ENCODE results near the gene CDH23.

DNA sequence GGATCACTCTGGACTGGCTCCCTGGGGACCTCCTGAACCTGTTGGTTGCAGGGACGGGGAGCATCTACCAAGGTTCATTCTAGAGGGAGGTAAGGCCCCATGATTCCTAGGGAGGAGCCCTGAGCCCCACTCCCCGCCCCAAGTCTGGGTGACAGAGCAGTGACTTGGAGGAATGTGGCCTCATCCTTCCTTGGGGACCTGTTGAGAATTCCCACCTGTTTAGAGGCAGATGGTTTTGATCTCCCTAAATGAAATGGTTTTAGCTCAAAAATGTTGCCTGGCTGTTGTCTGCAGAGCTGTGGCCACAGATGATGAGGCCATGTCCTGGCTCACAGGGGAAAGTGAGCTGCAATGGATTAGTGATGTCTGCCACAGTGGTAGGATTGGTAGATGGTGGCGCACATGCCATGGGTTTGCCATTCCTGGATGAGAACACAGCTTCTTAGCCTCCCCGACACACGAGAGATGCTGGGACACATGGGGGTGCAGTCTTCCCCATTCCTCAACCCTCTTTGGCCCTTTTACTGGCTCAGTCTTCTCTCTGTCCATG, 310.6 kb downstream of the CDH23 start:
- TF ChIP-seq TBP (IDR thresholded peaks at IDR 0.05; ENCODE audit: low read depth, low read length) (no peak), SP1 (IDR thresholded peaks at IDR 0.05; ENCODE audit: low read depth, low read length) (no peak), RFX5 (IDR thresholded peaks at IDR 0.05; ENCODE audit: borderline replicate concordance, low read depth, low read length) (no peak), RAD21 (IDR thresholded peaks at IDR 0.05 in 1 of 2, conservative IDR thresholded peaks at IDR 0.05 in 1 of 2; ENCODE audit: low read depth in 2 of 2, low read length in 2 of 2) (no peak), TAF1 (IDR thresholded peaks at IDR 0.05; ENCODE audit: low read depth, low read length) (no peak), GABPA (IDR thresholded peaks at IDR 0.05; ENCODE audit: borderline replicate concordance, insufficient read depth, low read length) (no peak)
- TF ChIP-seq, protein P1, sequence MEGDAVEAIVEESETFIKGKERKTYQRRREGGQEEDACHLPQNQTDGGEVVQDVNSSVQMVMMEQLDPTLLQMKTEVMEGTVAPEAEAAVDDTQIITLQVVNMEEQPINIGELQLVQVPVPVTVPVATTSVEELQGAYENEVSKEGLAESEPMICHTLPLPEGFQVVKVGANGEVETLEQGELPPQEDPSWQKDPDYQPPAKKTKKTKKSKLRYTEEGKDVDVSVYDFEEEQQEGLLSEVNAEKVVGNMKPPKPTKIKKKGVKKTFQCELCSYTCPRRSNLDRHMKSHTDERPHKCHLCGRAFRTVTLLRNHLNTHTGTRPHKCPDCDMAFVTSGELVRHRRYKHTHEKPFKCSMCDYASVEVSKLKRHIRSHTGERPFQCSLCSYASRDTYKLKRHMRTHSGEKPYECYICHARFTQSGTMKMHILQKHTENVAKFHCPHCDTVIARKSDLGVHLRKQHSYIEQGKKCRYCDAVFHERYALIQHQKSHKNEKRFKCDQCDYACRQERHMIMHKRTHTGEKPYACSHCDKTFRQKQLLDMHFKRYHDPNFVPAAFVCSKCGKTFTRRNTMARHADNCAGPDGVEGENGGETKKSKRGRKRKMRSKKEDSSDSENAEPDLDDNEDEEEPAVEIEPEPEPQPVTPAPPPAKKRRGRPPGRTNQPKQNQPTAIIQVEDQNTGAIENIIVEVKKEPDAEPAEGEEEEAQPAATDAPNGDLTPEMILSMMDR (IDR thresholded peaks at IDR 0.05; ENCODE audit: control extremely low read depth in 1 of 3, insufficient read depth in 1 of 3, low read depth in 1 of 3, low read length in 3 of 3), result no peak
